Jurkat, Clone E6-1 (cell line): Measurements from ENCODE around the gene STX2. TPM values are rescaled to one million over a fixed set of nuclear protein-coding genes. Genes with fewer than 3 reads are reported as not detected.
"Not testable (repeated sequence)": the region's sequence is repeated elsewhere in the genome, so short reads cannot be mapped to it uniquely, and the experiment has no call there.

Experiments
- DNase-seq: peaks from one replicate; pipeline ENCODE4 v3.0.0-alpha.2; 2011; ENCODE audit warnings: low read depth, low spot score
- H3K4me3 ChIP-seq: 2 replicates; pipeline ENCODE4 v1.5.1; 2011; ENCODE audit warnings: mild to moderate bottlenecking, low read length, control low read depth, moderate library complexity
- polyA plus RNA-seq: library from polyadenylated mRNA; unstranded; fragments of >200 nt; gene quantifications from one replicate; pipeline ENCODE4 v1.2.1, GENCODE V29; 2012; ENCODE audit warnings: missing spikeins; ENCODE audit not compliant: insufficient read length, insufficient read depth

STX2 gene
- 14.1 TPM for polyA plus RNA-seq

- peak; percentile 58 for DNase-seq
- peak within 1 kb of the TSS; percentile 66 for H3K4me3 ChIP-seq
These were observed at the start of gene STX2 for GRCh38 chr12:130838951-130839769. Gene STX2, minus strand, starts transcription at chr12:130839250. Its CDS starts 151 bp downstream, at chr12:130839099.

DNA sequence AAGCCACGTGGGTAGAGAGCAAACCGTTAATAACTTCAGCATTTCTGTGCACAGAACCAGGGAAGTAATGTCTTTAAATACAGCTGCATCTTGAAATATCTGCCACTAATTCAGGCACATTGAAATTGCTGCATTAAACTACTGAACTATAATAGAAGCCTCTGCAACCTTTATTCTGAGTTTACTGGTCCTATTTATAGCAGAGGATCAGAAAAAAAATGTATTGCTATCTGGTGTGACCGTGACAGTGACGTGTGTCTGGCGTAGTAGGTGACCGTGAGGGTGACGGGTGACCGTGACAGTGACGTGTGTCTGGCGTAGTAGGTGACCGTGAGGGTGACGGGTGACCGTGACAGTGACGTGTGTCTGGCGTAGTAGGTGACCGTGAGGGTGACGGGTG, 48.1 kb upstream of the STX2 start:
- DNase-seq, H3K4me3 ChIP-seq: not testable (repeated sequence)

DNA sequence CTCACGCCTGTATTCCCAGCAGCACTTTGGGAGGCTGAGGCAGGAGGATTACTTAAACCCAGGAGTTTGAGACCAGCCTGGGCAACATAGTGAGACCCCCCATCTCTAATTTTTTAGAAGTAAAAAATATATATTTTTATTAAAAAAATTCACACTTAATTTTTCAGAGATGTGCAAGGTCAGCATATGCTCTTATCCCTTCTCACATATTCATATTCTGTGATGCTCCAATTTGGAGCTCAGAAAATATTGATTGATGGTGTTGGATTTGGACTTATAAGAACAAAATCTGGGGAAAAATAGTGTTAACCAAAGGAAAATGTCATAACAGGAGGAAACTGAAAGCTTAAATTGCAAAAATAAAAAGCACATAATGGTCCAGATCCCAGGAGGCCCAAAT, 42.5 kb upstream of the STX2 start:
- no peak overlapping the region for H3K4me3 ChIP-seq
- DNase-seq, result no peak

DNA sequence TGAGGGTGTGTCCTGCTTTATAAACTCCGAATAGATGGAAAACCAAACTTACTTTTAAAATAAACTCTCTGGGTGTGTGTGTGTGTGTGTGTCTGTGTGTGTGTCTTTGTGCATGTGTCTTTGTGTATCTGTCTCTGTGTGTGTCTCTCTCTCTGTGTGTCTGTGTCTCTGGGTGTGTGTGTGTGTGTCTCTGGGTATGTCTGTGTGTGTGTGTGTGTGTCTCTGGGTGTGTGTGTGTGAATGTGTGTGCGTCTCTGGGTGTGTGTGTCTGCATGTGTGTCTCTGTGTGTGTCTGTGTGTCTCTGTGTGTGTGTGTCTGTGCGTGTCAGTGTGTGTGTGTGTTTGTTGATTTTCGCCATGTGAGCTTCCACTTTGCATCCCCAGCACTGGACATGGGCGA, 42.0 kb upstream of the STX2 start:
- no peak overlapping the region for H3K4me3 ChIP-seq
- DNase-seq, result no peak

DNA sequence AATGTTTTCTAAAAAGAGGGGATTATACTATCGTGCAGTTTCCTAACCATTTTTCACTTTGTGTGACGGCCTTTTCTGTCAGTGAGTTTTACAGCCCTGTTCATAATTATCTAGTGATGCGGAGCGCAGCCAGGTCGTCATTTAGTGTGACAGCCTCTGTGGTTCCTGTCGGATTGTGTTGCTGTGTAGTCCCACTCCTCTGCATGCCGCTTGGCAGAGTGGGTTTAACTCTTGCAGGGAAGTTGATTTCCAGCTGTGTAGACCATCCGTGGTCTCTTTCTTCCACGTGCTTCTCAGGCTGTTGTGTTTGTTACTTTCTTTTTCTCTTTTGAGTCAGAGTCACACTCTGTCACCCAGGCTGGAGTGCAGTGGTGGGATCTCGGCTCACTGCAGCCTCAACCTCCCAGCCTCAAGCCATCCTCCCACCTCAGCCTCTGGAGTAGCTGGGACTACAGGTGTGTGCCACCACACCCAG, 41.4 kb upstream of the STX2 start:
- no peak for DNase-seq
- no peak overlapping the region for H3K4me3 ChIP-seq

GRCh38 chr12:130879781-130880389, 40.8 kb upstream of the STX2 start:
- no peak overlapping the region for H3K4me3 ChIP-seq
- DNase-seq, result no peak

DNA sequence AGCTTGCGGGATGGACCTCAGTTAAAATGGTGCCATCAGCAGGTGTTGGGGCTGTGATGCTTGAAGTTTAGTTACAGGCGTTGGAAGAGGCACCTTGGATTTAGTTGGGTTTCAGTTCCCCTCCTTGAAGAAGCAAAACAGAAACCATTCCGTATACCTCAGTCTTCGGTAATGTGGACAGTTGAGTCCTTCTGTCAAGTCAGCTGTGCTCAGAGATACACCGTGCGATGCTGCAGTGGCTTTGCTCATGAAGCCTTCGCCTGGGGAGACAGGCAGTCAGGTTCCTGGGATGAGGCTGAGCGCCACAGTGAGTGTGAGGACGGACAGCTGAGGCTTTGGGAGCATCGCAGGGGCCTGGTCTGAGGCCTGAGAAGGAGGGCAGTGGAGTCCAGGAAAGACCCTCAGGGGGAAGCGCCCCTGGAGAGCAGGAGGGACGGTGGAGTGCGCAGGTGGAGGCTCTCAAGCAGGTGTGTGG, 40.2 kb upstream of the STX2 start:
- no peak for DNase-seq
- no peak overlapping the region for H3K4me3 ChIP-seq

DNA sequence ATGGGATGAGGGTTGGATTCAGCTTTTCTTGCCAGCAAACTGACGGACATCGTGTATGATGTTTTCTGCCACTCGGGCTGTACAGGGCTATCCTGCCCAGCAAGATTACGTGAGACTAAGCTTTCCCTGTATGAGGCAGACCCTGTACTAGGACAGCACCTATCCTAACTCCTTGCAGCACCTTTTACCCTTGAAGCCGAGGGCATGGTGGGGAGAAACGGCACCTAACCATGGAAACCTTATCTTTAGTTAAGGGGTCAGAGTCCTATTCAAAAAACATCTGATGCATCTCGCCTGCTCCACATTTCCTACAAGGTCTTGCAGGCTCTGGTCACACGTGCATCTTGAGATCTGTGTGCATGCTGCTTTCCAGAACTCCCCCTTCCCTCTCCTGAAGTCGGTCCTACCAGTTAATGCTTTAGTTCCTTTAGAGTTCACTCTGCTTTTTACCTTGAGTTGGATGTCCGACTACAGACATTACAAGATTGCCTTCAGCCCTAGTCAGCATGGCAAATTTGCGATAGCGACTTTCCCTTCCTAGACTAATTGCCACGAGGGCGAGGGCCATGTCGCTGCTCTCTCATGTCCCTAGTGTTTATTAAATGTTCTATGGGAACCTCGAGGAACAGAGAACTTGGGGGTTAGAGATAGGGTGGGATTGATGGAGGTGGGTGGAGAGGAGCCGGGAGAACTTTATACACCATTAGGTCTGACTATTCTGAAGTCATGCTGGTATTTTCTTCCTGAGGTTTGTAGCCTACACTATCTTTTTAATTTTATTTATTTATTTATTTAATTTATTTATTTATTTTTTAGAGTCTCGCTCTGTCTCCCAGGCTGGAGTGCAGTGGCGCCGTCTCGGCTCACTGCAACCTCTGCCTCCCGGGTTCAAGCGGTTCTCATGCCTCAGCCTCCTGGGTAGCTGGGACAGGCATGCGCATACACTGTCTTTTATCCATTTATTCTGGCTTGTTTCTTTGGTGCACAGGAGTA, 39.4 kb upstream of the STX2 start:
- H3K4me3 ChIP-seq, result no peak overlapping the region
- DNase-seq, result no peak

DNA sequence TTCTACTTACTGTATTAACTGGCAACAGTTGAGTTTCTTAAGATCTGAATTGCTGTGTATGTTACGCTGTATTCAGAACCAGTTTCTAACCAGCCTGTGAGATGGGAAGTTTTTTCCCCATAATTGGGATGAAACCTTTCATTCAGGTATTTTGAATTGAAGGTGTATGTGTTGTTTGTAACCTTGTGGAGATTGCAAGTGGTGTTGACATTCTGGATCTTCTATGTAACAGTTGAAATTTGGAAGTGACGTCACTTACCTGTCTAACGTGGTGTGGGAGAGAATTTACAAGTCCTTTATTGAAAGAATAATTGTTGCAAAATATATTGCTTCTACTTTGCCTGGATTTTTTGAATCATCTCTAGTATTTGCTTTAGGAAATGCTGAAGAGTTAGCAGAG, 38.3 kb upstream of the STX2 start:
- H3K4me3 ChIP-seq, result no peak overlapping the region
- DNase-seq, result no peak

DNA sequence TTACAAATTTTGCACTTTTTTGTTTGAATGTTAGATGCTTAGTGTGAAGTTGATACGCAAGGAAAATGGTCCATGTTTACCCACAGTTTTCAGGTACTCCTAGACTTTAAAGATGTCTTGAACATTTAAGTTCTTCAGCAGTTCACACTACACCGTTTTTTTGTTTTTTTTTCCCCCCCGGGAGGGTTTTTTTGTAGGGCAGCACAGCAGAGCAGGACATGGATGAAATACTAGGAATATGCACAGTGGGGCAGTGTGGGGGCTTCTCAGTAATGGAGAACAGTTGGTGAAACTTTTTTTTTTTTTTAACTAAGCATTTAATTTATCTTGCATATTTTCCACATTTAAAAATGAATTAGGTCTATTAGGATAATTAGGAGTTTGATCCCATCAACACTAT, 37.7 kb upstream of the STX2 start:
- no peak overlapping the region for H3K4me3 ChIP-seq
- DNase-seq, result no peak

DNA sequence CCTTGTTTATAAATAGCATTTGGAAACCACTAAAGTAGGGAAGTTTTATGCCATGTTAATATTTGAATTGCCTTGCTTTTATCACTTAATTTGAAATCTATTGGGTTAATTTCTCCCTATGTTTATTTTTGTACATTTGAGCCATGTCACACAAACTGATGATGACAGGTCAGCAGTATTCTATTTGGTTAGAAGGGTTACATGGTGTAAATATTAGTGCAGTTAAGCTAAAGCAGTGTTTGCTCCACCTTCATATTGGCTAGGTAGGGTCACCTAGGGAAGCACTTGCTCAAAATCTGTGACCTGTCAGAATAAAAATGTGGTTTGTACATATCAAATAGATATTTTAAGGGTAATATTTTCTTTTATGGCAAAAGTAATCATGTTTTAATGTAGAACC, 37.2 kb upstream of the STX2 start:
- no peak overlapping the region for H3K4me3 ChIP-seq
- no peak for DNase-seq

DNA sequence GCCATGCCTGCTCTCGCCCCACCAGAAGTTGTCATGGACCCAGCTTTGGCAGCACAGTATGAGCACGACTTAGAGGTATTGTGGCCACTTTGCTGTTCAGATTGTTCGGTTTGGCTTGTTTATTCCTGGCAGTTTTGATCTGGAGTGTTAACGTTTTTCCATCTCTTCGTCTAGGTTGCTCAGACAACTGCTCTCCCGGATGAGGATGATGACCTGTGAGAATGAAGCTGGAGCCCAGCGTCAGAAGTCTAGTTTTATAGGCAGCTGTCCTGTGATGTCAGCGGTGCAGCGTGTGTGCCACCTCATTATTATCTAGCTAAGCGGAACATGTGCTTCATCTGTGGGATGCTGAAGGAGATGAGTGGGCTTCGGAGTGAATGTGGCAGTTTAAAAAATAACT, 36.7 kb upstream of the STX2 start:
- not testable (repeated sequence) for H3K4me3 ChIP-seq, DNase-seq

- H3K4me3 ChIP-seq, result no peak overlapping the region
- no peak for DNase-seq
These were observed 36.1 kb upstream of the STX2 start for GRCh38 chr12:130875193-130875592.

DNA sequence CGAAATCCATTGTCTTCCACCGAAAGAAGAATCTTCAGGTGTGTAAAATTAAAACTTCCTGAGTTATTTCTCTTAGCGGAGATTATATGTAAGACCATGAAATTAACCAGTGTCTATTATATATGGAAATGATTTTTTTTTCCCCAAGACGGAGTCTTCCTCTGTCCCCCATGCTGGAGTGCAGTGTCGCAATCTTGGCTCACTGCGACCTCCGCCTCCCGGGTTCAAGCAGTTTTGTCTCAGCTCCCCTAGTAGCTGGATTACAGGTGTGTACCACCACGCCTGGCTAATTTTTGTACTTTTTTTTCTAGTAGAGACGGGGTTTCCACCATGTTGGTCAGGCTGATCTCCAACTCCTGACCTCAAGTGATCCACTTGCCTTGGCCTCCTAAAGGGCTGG, 35.6 kb upstream of the STX2 start:
- DNase-seq, result no peak
- no peak overlapping the region for H3K4me3 ChIP-seq

- peak overlapping the region; percentile 68 for H3K4me3 ChIP-seq
- no peak for DNase-seq
These were observed 34.8 kb upstream of the STX2 start for GRCh38 chr12:130873825-130874224.

DNA sequence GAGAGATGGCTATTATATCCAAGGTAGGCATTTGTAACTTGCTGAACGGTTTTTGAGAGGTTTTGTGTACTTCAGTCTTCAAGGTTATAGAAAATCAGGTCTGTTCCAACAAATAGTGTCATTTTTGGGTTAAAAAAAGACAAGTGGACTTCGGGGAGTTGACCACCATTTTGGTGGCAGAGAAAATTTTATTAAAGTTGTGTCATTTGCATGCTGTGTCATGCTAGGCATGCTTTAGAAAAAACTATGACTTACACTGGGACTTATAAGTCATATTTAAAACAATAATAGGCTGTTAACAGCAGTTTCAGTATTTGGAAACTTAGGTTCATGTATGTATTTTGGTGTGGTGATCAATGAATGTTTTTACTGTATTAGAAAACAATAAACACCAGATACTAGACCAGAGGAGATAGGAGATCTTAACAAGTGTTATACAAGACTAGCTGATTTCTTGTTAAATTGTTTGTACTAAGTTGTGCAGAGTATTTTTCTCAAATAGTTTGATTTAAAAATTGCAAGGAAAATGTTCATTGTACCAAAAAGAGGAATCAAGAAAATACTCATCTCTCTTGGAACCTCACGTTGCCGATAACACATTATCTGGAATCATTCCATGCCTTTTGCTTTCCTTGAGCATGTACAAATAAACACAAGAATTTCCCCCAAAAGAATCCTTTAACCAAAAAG, 34.2 kb upstream of the STX2 start:
- no peak for DNase-seq
- H3K4me3 ChIP-seq, result peak overlapping the region; percentile 68

- peak overlapping the region; percentile 68 for H3K4me3 ChIP-seq
- no peak for DNase-seq
These were observed 33.4 kb upstream of the STX2 start for GRCh38 chr12:130872179-130873096.
